T-helper 17 cell (primary cell): ENCODE measurements around the gene ARHGAP25. TPM values are rescaled to one million over a fixed set of nuclear protein-coding genes. Genes with fewer than 3 reads are reported as not detected.

Experiments
- ATAC-seq: fragments of 150-1000 bp; cut with Tn5 transposase; 2 replicates; pipeline ENCODE4 v1.10.0; 2021; ENCODE audit warnings: mild to moderate bottlenecking, moderate library complexity
- DNase-seq, 3 donors: peaks; one replicate each; pipeline versions ENCODE4 v3.0.0 to v3.0.0-alpha.2; 2020 to 2021
- H3K9me3 ChIP-seq: one replicate; pipeline ENCODE4 v1.7.0; 2013; ENCODE audit warnings: low read length, mild to moderate bottlenecking; ENCODE audit not compliant: control insufficient read depth, poor library complexity, severe bottlenecking
- H3K27ac Mint-ChIP-seq: one replicate; pipeline ENCODE4 v1.8.0; 2022; ENCODE audit warnings: mild to moderate bottlenecking, moderate library complexity, mixed read lengths
- H3K27me3 Mint-ChIP-seq: one replicate; pipeline ENCODE4 v1.8.0; 2022; ENCODE audit warnings: mixed read lengths
- H3K36me3 Mint-ChIP-seq: one replicate; pipeline ENCODE4 v1.8.0; 2022; ENCODE audit warnings: low read depth, mixed read lengths
- H3K4me1 Mint-ChIP-seq: one replicate; pipeline ENCODE4 v1.8.0; 2022; ENCODE audit warnings: mild to moderate bottlenecking, mixed read lengths
- H3K4me3 Mint-ChIP-seq: one replicate; pipeline ENCODE4 v1.8.0; 2022; ENCODE audit warnings: mild to moderate bottlenecking, moderate library complexity, mixed read lengths
- total RNA-seq, 4 donors: library from RNA in 2 of 4; stranded (reverse) in 2 of 4; gene quantifications; one replicate each; pipeline ENCODE4 v1.2.3 and lab custom pipeline; 2022 to 2026

ARHGAP25 gene
- total RNA-seq, 2 donors from 2014 or later, result 75.6 to 90.6 TPM

DNA sequence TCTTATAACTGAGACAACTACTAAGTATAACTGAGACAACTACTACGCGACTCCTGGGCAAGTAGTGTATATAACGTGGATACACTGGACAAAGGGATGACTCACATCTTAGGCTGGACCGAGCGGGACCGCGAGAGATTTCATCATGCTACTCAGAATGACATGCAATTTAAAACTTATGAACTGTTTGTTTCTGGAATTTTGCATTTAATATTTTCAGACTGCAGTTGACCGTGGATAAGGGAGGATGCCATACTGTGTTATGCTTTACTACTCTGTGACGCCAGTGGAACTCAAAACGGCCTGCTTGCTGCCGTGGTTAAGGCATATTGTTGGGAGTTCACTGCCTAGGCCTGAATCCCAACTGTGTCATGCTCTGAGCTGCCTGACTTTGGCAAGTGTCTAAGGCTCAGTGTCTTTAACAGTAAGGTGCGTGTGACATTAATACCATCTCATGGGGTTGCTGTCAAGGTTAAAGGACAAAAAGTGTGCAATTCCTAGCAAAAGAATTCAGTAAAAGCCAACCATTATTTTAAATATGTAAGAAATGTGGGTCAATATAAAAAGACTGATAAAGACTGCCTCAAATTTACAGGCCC, 72.0 kb downstream of the ARHGAP25 start:
- ATAC-seq (no peak), DNase-seq (no peak)
- H3K36me3 Mint-ChIP-seq, result peaks cover 19% of the 10 kb centered on the region
- H3K27me3 Mint-ChIP-seq, result no peaks in the 10 kb centered on the region
- H3K4me1 Mint-ChIP-seq, result peaks cover 28% of the 10 kb centered on the region
- H3K4me3 Mint-ChIP-seq, result no peak overlapping the region
- no peak overlapping the region for H3K27ac Mint-ChIP-seq
- H3K9me3 ChIP-seq, result no peaks in the 10 kb centered on the region

DNA sequence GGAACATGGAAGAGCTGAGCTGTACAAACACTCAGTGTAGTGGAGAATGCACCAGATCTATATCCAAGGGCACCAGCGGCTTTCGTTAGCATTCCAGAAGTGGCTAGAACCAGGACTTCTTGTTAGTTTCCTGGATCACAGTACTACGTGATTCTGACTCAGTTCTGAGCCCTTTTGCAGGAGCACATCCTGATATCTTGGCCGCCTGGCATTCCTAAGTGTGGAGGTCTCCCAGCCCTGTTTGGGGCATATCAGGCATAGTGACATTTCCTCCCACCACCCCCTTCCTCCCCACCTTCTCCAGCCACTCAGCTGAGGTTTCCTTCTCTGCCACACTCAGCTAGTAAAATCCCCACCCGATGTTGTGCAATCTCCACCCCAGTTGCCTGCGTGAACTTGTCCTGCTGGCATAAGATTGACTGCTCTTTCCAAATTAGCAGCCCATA, 73.2 kb downstream of the ARHGAP25 start:
- H3K27ac Mint-ChIP-seq, result peak overlapping the region; percentile 92
- peaks cover 30% of the 10 kb centered on the region for H3K4me1 Mint-ChIP-seq
- H3K36me3 Mint-ChIP-seq, result peaks cover 21% of the 10 kb centered on the region
- H3K27me3 Mint-ChIP-seq, result no peaks in the 10 kb centered on the region
- H3K4me3 Mint-ChIP-seq, result no peak overlapping the region
- no peaks in the 10 kb centered on the region for H3K9me3 ChIP-seq
- peak; percentile 46 for ATAC-seq
- no peak for DNase-seq

DNA sequence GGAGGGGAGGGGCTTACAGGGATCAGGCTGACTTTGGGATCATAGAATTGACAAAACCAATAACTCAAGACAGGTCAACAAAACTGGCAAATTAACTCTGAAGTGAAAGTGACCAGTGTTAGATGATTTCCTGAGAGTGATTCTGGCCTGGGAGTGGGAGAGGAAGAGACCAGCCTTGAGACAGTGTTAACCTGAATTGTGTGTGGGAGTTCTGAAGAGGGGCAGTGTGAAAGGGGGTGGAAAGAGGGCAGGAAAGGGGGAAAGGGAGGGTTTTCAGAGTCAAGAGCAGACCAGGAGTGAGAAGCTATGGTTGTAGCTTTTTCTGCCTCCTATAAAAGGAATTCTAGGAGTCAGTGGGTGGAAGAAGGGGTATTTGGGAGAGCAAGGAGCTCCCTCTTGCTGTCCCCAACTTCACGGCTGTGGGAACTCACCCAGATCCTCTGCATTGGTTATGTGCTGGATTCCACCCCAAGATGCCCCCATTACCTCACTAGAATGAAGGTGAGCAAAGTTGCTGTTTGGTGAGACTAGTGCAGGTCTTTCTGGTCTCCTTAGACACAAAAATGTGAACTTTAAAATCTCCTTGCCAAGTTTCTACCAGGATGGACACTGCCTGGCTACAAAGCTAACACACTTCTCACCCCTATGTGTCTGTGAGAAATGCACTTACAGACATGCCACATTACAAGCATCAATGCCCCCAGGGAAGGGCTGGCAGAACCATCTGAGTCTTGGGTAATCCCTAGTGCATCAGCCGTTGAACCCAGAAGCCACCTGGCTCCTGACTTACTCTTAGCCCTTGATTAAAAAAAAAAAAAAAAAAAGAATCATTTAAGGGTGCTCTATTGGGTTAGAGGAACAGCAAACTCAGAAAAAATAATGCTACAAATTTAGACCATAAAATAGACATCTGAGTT, 75.0 kb downstream of the ARHGAP25 start:
- H3K36me3 Mint-ChIP-seq, result peaks cover 27% of the 10 kb centered on the region
- DNase-seq, result no peak

DNA sequence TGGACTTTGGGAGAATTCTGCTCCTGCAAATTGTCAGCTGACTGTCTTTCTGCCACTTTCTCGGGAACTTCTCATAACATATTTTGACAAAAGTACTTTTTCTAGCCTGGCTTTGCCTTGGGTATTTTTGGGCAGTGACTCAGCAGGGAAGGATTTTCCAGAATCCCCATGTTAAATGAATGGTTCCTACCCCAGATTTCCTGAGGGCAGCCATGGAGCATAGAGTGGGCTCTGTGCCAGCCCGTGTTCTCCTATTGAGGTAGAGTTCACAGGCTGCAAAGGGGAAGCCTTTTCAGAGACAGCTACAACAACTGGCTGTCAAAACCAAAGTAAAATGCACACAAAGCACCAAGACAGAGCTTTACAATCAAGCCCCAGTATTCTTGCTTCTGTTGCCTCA, 76.8 kb downstream of the ARHGAP25 start:
- ATAC-seq (no peak), DNase-seq (no peak)
- Mint-ChIP-seq H3K4me1 (peaks cover 21% of the 10 kb centered on the region), H3K36me3 (peaks cover 20% of the 10 kb centered on the region), H3K4me3 (no peak overlapping the region), H3K27me3 (no peaks in the 10 kb centered on the region), H3K27ac (peak overlapping the region; percentile 92)
- no peaks in the 10 kb centered on the region for H3K9me3 ChIP-seq

More for the DNA sequence above, 75.0 kb downstream of the ARHGAP25 start:
- ATAC-seq, result no peak
- H3K4me3 Mint-ChIP-seq, result no peak overlapping the region
- H3K27ac Mint-ChIP-seq, result peak overlapping the region; percentile 92
- no peaks in the 10 kb centered on the region for H3K27me3 Mint-ChIP-seq
- no peaks in the 10 kb centered on the region for H3K9me3 ChIP-seq
- H3K4me1 Mint-ChIP-seq, result peaks cover 33% of the 10 kb centered on the region

DNA sequence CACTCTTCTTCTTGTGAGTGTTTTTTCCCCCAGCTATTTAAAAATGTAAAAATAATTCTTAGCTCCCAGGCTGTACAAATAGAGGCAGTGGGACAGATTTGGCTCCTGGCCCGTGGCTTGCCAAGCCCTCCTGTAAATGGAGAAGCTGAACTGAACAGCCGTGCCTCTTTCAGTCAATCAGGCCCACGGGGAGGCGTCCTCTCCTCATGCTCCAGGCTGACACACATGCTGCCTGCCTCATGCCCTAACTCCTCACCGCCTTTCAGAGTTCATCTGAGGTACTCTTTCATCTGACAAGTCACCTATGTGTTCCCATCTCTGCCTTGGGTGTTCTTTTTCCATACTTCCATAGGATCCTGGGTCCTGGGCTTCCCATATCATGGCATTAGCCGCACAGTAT, 77.6 kb downstream of the ARHGAP25 start:
- peaks cover 18% of the 10 kb centered on the region for H3K36me3 Mint-ChIP-seq
- H3K4me3 Mint-ChIP-seq, result no peak overlapping the region
- no peaks in the 10 kb centered on the region for H3K9me3 ChIP-seq
- no peaks in the 10 kb centered on the region for H3K27me3 Mint-ChIP-seq
- no peak overlapping the region for H3K27ac Mint-ChIP-seq
- H3K4me1 Mint-ChIP-seq, result peaks cover 20% of the 10 kb centered on the region
- DNase-seq (no peak), ATAC-seq (no peak)

DNA sequence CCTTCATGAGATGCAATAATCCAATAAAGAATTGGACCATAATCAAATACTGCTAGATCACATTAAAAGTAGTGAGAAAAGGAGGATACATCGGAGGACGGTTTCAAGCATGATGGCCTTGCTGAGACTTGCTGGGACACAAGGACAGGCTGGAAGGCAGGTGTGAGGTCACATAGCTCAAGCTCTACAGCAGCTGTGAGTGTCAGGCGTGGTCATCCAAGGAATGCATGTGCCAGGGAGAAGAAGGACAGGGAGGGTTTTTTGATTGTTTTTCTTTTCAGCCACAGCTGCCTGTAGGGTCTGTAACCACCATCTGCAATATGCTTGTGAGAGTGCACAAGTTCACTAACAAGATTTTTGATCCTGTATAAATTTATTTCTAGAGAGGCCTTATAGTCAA, 79.0 kb downstream of the ARHGAP25 start:
- Mint-ChIP-seq H3K36me3 (peaks cover 14% of the 10 kb centered on the region), H3K4me1 (peaks cover 18% of the 10 kb centered on the region), H3K27ac (peak overlapping the region; percentile 51), H3K4me3 (no peak overlapping the region), H3K27me3 (no peaks in the 10 kb centered on the region)
- H3K9me3 ChIP-seq, result no peaks in the 10 kb centered on the region
- no peak for DNase-seq
- ATAC-seq, result no peak

DNA sequence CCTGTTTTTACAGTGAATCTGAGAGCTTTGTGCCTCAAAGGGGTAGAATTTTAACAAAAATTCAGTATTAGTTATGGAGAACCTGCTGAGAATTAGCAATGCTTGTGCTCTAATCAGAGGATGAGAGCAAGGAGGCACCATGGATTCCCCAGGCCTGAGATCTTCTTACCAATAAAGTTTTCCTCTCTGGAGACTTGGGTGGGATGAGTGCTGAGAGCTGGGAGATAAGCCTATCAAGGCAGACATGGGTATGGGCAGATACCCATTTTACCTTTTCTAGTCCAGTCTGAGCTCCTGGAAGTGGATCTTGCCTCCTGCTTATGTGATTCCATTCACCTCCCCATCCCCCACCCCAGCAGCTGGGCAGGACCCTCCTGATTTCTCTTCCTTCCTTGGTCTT, 82.7 kb downstream of the ARHGAP25 start:
- peaks cover 11% of the 10 kb centered on the region for H3K36me3 Mint-ChIP-seq
- no peak overlapping the region for H3K4me3 Mint-ChIP-seq
- no peaks in the 10 kb centered on the region for H3K9me3 ChIP-seq
- H3K4me1 Mint-ChIP-seq, result peaks cover 14% of the 10 kb centered on the region
- peak overlapping the region; percentile 67 for H3K27ac Mint-ChIP-seq
- no peaks in the 10 kb centered on the region for H3K27me3 Mint-ChIP-seq
- ATAC-seq (no peak), DNase-seq (no peak)

DNA sequence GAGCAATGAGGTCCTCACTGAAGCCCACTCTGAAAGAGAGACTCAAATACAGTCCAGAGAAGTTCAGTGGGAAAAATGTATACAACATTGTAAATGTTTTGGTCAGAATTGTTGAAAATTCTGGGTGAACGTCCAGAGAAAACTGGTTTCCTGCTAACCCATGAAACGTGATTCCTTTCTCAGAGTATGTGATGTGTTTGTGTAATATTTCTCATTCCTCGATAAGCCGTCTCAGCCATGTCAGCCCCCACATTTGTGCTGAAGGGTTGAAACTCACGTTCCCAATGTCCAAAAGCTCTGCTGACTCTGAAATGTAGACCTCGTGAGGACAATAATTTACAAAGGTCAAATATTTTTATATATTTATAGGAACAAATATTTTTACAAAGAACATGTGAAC, 84.9 kb downstream of the ARHGAP25 start:
- Mint-ChIP-seq H3K4me3 (no peak overlapping the region), H3K27me3 (no peaks in the 10 kb centered on the region), H3K36me3 (peaks cover 14% of the 10 kb centered on the region), H3K27ac (peak overlapping the region; percentile 85), H3K4me1 (peaks cover 16% of the 10 kb centered on the region)
- no peaks in the 10 kb centered on the region for H3K9me3 ChIP-seq
- no peak for DNase-seq
- ATAC-seq, result no peak

DNA sequence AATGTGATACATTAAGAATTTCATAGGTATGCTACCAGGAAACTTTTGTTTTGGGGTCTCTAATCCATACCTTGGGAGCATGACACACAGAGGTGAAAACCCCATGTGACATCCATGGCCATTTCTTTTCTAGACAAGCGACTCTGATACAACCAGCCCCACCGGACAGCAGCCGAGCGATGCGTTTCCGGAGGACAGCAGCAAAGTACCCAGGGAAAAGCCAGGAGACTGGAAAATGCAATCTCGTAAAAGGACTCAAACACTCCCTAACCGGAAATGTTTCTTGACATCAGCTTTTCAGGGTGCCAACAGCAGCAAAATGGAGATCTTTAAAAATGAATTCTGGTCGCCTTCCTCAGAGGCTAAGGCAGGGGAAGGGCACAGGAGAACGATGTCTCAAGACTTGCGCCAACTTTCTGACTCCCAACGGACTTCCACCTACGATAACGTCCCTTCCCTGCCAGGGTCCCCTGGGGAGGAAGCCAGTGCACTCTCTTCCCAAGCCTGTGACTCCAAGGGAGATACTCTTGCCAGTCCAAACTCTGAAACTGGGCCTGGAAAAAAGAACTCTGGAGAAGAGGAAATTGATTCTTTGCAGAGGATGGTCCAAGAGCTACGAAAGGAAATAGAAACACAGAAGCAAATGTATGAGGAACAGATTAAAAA, 87.7 kb downstream of the ARHGAP25 start:
- H3K4me1 Mint-ChIP-seq, result peaks cover 25% of the 10 kb centered on the region
- H3K27ac Mint-ChIP-seq, result peak overlapping the region; percentile 65
- H3K27me3 Mint-ChIP-seq, result no peaks in the 10 kb centered on the region
- peaks cover 19% of the 10 kb centered on the region for H3K36me3 Mint-ChIP-seq
- no peak overlapping the region for H3K4me3 Mint-ChIP-seq
- no peaks in the 10 kb centered on the region for H3K9me3 ChIP-seq
- ATAC-seq (no peak), DNase-seq (no peak)

DNA sequence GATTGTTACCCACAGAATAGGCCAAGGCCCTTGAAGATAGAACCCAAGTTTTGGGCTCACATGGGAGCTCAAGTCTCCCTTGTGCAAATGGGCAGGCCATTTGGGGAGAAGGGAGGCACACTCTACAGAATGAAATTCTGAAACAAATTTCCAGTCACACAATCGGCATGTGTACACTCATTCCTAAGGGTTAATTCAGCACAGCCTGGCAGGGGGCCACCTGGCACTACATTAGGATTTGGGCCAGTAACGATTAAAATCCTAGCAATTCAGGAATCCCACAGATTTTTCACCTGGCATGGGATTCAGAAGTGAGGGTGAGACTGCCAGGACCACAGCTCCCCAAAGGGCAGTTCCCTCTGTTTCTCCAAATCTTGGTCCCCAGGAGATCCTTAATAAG, 90.2 kb downstream of the ARHGAP25 start:
- Mint-ChIP-seq H3K4me3 (no peak overlapping the region), H3K27me3 (no peaks in the 10 kb centered on the region), H3K36me3 (peaks cover 19% of the 10 kb centered on the region), H3K27ac (peak overlapping the region; percentile 49), H3K4me1 (peaks cover 41% of the 10 kb centered on the region)
- ATAC-seq, result no peak
- H3K9me3 ChIP-seq, result no peaks in the 10 kb centered on the region
- no peak for DNase-seq

DNA sequence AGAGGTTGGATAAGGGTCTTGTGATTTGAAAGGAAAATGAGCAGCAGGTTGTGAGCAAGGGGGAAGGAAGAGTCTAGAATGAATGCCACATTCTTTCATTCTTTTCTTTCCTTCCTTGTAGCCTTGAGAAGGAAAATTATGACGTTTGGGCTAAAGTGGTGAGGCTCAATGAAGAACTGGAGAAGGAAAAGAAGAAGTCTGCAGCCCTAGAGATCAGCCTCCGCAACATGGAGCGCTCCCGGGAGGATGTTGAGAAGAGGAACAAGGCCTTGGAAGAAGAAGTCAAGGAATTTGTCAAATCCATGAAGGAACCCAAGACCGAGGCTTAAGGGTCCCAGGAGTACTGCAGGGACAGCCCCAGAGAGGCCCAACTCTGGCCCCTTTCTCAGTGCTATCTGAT, 91.3 kb downstream of the ARHGAP25 start:
- ATAC-seq (no peak), DNase-seq (no peak)
- peaks cover 48% of the 10 kb centered on the region for H3K4me1 Mint-ChIP-seq
- H3K27me3 Mint-ChIP-seq, result no peaks in the 10 kb centered on the region
- H3K9me3 ChIP-seq, result no peaks in the 10 kb centered on the region
- peak overlapping the region; percentile 49 for H3K27ac Mint-ChIP-seq
- peaks cover 16% of the 10 kb centered on the region for H3K36me3 Mint-ChIP-seq
- no peak overlapping the region for H3K4me3 Mint-ChIP-seq

DNA sequence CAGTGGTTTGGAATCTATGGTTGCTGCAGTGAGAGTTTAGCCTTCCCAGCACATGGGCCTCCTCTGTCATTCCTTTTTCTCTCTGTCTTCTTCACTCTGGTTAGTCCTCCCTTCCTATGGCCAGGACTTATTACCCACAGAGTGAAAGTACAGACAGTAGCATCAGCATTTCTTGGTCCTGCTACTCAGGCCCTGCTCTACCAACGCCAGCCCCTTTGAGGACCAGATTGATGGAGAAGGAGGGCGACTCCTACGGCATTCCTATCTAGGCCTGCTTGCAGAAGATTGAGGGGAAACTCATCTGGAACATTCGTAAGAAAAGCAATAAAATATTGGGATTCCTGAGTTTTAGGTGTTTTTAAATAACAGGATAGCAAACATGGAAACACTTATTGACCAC, 93.1 kb downstream of the ARHGAP25 start:
- Mint-ChIP-seq H3K27ac (peak overlapping the region; percentile 69), H3K4me1 (peaks cover 63% of the 10 kb centered on the region), H3K4me3 (peak overlapping the region; percentile 36), H3K36me3 (peaks cover 14% of the 10 kb centered on the region), H3K27me3 (no peaks in the 10 kb centered on the region)
- no peaks in the 10 kb centered on the region for H3K9me3 ChIP-seq
- DNase-seq, result no peak
- ATAC-seq, result no peak
